GM12891 (cell line): ENCODE measurements around the gene PIP4K2A.

Source experiments
- POLR2A ChIP-seq: IDR thresholded peaks from 2 replicates; pipeline ENCODE4 v1.6.1; 2011; ENCODE audit warnings: low read depth, low read length, control low read depth
- POLR2AphosphoS5 ChIP-seq: IDR thresholded peaks from 2 replicates; pipeline ENCODE4 v1.6.1; 2011; ENCODE audit warnings: low read depth, low read length, control low read depth
- TAF1 ChIP-seq: IDR thresholded peaks from 2 replicates; pipeline ENCODE4 v1.6.1; 2011; ENCODE audit warnings: low read depth, low read length, control low read depth

DNA sequence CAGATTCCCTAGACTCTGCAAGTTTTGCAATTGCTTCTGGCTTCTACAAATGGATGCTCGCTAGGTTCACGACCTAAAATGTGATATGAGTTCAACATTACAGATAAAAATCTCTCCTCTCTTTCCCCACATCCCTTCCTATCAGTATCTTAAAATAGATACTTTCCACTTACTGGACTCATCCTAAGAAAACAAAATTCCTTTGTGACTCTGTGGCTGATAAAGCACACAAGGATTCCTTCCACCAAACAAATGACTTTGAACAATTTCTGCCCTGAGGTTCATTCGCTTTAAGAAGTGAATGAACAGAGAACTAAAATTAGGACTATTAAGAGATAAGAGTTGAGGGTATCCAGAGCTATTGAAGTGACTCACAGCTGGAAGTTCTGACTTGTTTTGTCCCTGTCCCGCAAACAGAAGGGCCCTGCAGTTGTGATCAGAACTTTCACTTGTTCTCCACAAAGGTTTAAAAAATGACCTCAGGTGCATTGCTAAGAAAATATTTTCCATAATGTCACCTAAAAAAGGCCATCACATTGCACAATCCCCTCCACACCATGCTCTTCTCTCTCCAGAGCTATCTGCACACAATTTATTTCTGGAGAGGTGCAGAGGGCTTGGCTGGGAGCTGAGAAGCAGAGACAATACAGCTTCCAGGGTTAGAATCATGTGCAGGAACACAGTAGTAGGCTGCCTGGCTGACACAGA is 96.1 kb downstream of the PIP4K2A start:
- TF ChIP-seq POLR2A (no peak), TAF1 (no peak), POLR2AphosphoS5 (no peak)
